Neural progenitor cell (in vitro differentiated cells): ENCODE data around the gene PCNP. TPM values are rescaled to one million over a fixed set of nuclear protein-coding genes. Genes with fewer than 3 reads are reported as not detected.

Source experiments
- DNase-seq: peaks from one replicate; pipeline ENCODE4 v3.0.0-alpha.2; 2016; ENCODE audit warnings: low spot score
- H2AFZ ChIP-seq: fragments of 200-600 bp; sonication (generic); replicated peaks from 2 replicates; pipeline ENCODE4 v1.6.1; 2016; ENCODE audit warnings: antibody characterized with exemption
- H3F3A ChIP-seq: fragments of 200-600 bp; sonication (generic); 2 replicates; pipeline ENCODE4 v1.6.1; 2016; ENCODE audit warnings: antibody characterized with exemption, low read depth
- H3K27ac ChIP-seq: fragments of 200-600 bp; sonication (generic); 2 replicates; pipeline ENCODE4 v1.5.1; 2016; ENCODE audit warnings: mild to moderate bottlenecking
- H3K27me3 ChIP-seq: fragments of 200-600 bp; sonication (generic); 2 replicates; pipeline ENCODE4 v1.6.1; 2016; ENCODE audit warnings: mild to moderate bottlenecking, moderate library complexity
- H3K36me3 ChIP-seq: fragments of 200-600 bp; sonication (generic); 2 replicates; pipeline ENCODE4 v1.5.1; 2016
- H3K4me1 ChIP-seq: fragments of 200-600 bp; sonication (generic); 2 replicates; pipeline ENCODE4 v1.6.1; 2016; ENCODE audit warnings: mixed run types
- H3K4me2 ChIP-seq: fragments of 200-600 bp; sonication (generic); 2 replicates; pipeline ENCODE4 v1.6.1; 2016
- H3K4me3 ChIP-seq: fragments of 200-600 bp; sonication (generic); 2 replicates; pipeline ENCODE4 v1.5.1; 2016
- H3K79me2 ChIP-seq: fragments of 200-600 bp; sonication (generic); 2 replicates; pipeline ENCODE4 v1.6.1; 2016; ENCODE audit warnings: low read depth
- H3K9ac ChIP-seq: fragments of 200-600 bp; sonication (generic); 2 replicates; pipeline ENCODE4 v1.6.1; 2016
- H3K9me3 ChIP-seq: fragments of 200-600 bp; sonication (generic); 2 replicates; pipeline ENCODE4 v1.5.1; 2016; ENCODE audit warnings: low read depth
- H4K20me1 ChIP-seq: fragments of 200-600 bp; sonication (generic); 2 replicates; pipeline ENCODE4 v1.6.1; 2016; ENCODE audit warnings: low read depth
- H3K27ac Mint-ChIP-seq: 3 replicates; pipeline ENCODE4 v1.8.0; 2021; ENCODE audit warnings: mixed read lengths
- H3K27me3 Mint-ChIP-seq: 2 replicates; pipeline ENCODE4 v1.8.0; 2022; ENCODE audit warnings: low read depth, mild to moderate bottlenecking, inconsistent platforms, moderate library complexity, mixed read lengths; ENCODE audit not compliant: insufficient read depth
- H3K36me3 Mint-ChIP-seq: 3 replicates; pipeline ENCODE4 v1.8.0; 2021; ENCODE audit warnings: mixed read lengths
- H3K4me1 Mint-ChIP-seq: 3 replicates; pipeline ENCODE4 v1.8.0; 2021; ENCODE audit warnings: mixed read lengths
- H3K4me3 Mint-ChIP-seq: 3 replicates; pipeline ENCODE4 v1.8.0; 2021; ENCODE audit warnings: mild to moderate bottlenecking, moderate library complexity, mixed read lengths
- H3K9me3 Mint-ChIP-seq: 3 replicates; pipeline ENCODE4 v1.8.0; 2020; ENCODE audit warnings: mixed read lengths
- EZH2 ChIP-seq: fragments of 200-600 bp; sonication (generic); IDR thresholded peaks from 2 replicates; pipeline ENCODE4 v1.6.1; 2017; ENCODE audit warnings: antibody characterized with exemption, mild to moderate bottlenecking, moderate library complexity
- EZH2phosphoT487 ChIP-seq: fragments of 200-600 bp; sonication (generic); IDR thresholded peaks from 2 replicates; pipeline ENCODE4 v1.6.1; 2017; ENCODE audit warnings: antibody characterized with exemption
- total RNA-seq: library from RNA; depleted of rRNA; stranded (reverse); fragments of >200 nt; gene quantifications from 2 replicates; pipeline ENCODE4 v1.2.3, GENCODE V29; 2015; ENCODE audit warnings: low replicate concordance
- TF ChIP-seq, protein P1 (sequence below): fragments of 200-600 bp; sonication (generic); IDR thresholded peaks from 2 replicates; pipeline ENCODE4 v1.5.1; 2017; ENCODE audit warnings: antibody characterized with exemption, mild to moderate bottlenecking

The PCNP gene
- total RNA-seq, 1 donor from 2014 or later = 248 TPM

DNA sequence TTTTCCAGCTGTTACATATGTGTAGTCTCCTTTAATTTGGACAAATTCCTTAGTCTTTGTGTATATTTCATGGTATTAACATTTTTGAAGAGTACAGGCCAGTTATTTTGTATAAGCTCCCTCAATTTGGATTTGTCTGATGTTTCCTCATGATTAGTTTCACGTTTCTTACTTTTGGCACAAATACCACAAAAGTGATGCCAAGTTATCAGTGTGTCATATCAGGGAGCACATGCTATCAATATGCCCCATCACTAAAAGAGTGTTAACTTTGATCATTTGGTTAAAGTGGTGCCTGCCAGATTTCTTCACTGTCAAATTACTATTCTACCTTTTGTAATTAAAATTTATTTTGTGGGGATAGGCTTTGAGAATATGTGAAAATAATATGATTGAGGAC is 14.6 kb downstream of the PCNP start:
- Histone ChIP-seq H3K4me1 (no peaks in the 10 kb centered on the region), H3K4me2 (no peak overlapping the region), H3K79me2 (peaks cover 67% of the 10 kb centered on the region), H3K4me3 (no peak overlapping the region), H3K9ac (no peak overlapping the region), H3K27ac (no peak overlapping the region), H2AFZ (no peak overlapping the region), H3K9me3 (no peaks in the 10 kb centered on the region), H3K27me3 (no peaks in the 10 kb centered on the region), H4K20me1 (peaks cover 28% of the 10 kb centered on the region), H3K36me3 (peaks cover 16% of the 10 kb centered on the region), H3F3A (peaks cover 4% of the 10 kb centered on the region)
- H3K4me3 Mint-ChIP-seq = no peak overlapping the region
- peaks cover 28% of the 10 kb centered on the region for H3K36me3 Mint-ChIP-seq
- peaks cover 5% of the 10 kb centered on the region for H3K27me3 Mint-ChIP-seq
- no peaks in the 10 kb centered on the region for H3K4me1 Mint-ChIP-seq
- TF ChIP-seq, protein P1, sequence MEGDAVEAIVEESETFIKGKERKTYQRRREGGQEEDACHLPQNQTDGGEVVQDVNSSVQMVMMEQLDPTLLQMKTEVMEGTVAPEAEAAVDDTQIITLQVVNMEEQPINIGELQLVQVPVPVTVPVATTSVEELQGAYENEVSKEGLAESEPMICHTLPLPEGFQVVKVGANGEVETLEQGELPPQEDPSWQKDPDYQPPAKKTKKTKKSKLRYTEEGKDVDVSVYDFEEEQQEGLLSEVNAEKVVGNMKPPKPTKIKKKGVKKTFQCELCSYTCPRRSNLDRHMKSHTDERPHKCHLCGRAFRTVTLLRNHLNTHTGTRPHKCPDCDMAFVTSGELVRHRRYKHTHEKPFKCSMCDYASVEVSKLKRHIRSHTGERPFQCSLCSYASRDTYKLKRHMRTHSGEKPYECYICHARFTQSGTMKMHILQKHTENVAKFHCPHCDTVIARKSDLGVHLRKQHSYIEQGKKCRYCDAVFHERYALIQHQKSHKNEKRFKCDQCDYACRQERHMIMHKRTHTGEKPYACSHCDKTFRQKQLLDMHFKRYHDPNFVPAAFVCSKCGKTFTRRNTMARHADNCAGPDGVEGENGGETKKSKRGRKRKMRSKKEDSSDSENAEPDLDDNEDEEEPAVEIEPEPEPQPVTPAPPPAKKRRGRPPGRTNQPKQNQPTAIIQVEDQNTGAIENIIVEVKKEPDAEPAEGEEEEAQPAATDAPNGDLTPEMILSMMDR = no peak
- TF ChIP-seq EZH2phosphoT487 (no peak), EZH2 (no peak)
- H3K27ac Mint-ChIP-seq = no peak overlapping the region
- H3K9me3 Mint-ChIP-seq = no peaks in the 10 kb centered on the region
- DNase-seq = no peak

DNA sequence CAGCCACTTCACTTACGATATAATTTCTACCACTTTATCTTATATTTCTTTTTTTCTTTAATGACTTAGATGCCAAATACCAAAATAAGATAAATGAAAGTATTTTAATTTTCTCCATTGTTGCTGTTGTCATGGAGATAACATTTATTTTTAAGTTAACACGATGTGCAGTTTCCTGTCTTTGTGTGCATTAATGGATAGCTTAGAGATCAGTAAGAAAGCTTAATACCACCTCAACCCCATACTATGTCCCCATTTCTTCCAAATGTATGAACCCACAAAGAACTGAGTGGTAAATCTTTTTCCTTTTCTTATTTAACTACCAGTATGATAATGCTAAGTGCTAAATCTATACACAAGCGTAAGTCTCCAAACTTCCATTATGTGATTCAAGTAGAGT is 17.1 kb downstream of the PCNP start:
- DNase-seq = no peak
- TF ChIP-seq, protein P1 = no peak
- TF ChIP-seq EZH2 = no peak
- TF ChIP-seq EZH2phosphoT487 = no peak
- H3K9ac ChIP-seq = no peak overlapping the region
- peaks cover 22% of the 10 kb centered on the region for H3K36me3 Mint-ChIP-seq
- H3K9me3 Mint-ChIP-seq = no peaks in the 10 kb centered on the region
- H4K20me1 ChIP-seq = peaks cover 15% of the 10 kb centered on the region
- no peaks in the 10 kb centered on the region for H3K4me1 Mint-ChIP-seq
- no peaks in the 10 kb centered on the region for H3K9me3 ChIP-seq
- no peak overlapping the region for H3K27ac Mint-ChIP-seq
- no peak overlapping the region for H3K4me3 Mint-ChIP-seq
- no peaks in the 10 kb centered on the region for H3K27me3 ChIP-seq
- H3K79me2 ChIP-seq = peaks cover 42% of the 10 kb centered on the region
- no peak overlapping the region for H3K4me2 ChIP-seq
- H3K27ac ChIP-seq = no peak overlapping the region
- no peak overlapping the region for H2AFZ ChIP-seq
- H3K36me3 ChIP-seq = peaks cover 14% of the 10 kb centered on the region
- no peaks in the 10 kb centered on the region for H3K4me1 ChIP-seq
- peaks cover 5% of the 10 kb centered on the region for H3K27me3 Mint-ChIP-seq
- peaks cover 13% of the 10 kb centered on the region for H3F3A ChIP-seq
- H3K4me3 ChIP-seq = no peak overlapping the region

DNA sequence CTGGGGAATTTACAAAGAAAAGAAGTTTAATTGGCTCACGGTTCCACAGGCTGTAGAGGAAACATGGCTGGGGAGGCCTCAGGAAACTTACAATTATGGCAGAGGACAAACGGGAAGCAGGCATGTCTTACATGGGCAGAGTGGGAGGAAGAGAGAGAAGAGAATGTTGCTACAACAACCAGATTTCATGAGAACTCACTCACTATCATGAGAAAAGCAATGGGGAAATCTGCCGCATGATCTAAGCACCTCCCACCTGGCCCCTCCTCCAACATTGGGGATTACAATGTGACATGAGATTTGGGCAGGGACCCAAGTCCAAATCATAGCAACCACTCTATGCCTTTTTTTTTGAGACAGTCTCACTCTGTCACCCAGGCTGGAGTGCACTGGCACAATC is 28.8 kb downstream of the PCNP start:
- Histone ChIP-seq H3K4me1 (no peaks in the 10 kb centered on the region), H3K27me3 (no peaks in the 10 kb centered on the region), H3K9ac (no peak overlapping the region), H3K36me3 (no peaks in the 10 kb centered on the region), H4K20me1 (no peaks in the 10 kb centered on the region), H3F3A (peaks cover 7% of the 10 kb centered on the region), H3K4me2 (no peak overlapping the region), H3K4me3 (no peak overlapping the region), H3K79me2 (no peaks in the 10 kb centered on the region), H2AFZ (no peak overlapping the region), H3K27ac (no peak overlapping the region), H3K9me3 (no peaks in the 10 kb centered on the region)
- Mint-ChIP-seq H3K27ac (no peak overlapping the region), H3K9me3 (no peaks in the 10 kb centered on the region), H3K27me3 (peaks cover 8% of the 10 kb centered on the region), H3K4me3 (no peak overlapping the region), H3K4me1 (no peaks in the 10 kb centered on the region), H3K36me3 (peaks cover 4% of the 10 kb centered on the region)
- no peak for DNase-seq
- TF ChIP-seq, protein P1 = no peak
- TF ChIP-seq EZH2 = no peak
- TF ChIP-seq EZH2phosphoT487 = no peak
